CD4-positive, alpha-beta T cell treated with Interferon alpha-2 for 1 hour (primary cell): ENCODE results near the gene PIK3CB.
"Not testable (repeated sequence)": the region's sequence is repeated elsewhere in the genome, so short reads cannot be mapped to it uniquely, and the experiment has no call there.

ENCODE experiments used
- DNase-seq, 2 donors: peaks; one replicate each; pipeline ENCODE4 v3.0.0-alpha.2; 2020 to 2022

PIK3CB gene

DNA sequence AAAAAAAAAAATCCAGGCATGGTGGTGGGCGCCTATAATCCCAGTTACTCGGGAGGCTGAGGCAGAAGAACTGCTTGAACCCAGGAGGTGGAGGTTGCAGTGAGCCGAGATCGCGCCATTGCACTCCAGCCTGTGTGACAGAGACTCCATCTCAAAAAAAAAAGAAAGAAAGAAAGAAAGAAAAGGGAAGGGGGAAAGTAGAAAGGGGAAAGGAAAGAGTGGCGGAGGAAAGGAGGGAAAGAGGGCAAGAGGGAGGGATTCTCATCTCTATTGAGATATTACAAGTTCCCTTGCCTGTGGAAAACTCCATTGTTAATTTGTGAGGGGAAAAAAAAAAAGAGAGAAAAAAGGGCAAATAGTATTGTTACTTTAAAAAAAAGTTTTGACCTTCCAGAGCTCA, 32.5 kb downstream of the PIK3CB start:
- not testable (repeated sequence) for DNase-seq

DNA sequence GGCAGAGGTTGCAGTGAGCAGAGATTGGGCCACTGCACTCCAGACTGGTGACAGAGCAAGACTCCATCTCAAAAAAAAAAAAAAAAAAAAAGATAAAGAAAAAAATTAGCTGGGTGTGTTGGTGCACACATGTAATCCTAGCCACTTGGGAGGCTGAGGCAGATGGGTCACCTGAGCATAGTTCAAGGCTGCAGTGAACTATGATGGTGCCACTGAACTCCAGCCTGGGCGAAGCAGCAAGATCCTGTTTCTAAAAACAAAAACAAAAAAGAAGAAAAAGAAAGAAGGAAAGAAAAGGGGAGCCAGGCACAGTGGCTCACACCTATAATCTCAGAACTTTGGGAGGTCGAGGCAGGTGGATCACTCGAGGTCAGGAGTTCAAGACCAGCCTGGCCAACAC, 32.9 kb downstream of the PIK3CB start:
- no peak for DNase-seq

DNA sequence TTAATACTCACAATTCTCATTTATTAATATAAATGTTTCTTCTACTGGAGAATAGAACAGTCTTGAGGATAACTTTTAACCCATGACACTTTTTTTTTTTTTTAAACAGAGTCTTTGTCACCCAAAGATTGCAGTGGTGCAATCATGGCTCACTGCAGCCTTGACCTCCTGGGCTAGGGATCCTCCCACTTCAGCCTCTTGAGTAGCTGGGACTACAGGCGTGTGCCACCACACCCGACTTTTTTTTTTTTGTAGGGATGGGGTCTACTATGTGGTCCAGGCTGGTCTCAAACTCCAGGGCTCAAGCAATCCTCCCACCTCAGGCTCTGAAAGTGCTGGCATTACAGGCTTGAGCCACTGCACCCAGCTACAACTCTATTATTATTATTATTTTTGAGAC, 34.5 kb downstream of the PIK3CB start:
- DNase-seq, result no peak

DNA sequence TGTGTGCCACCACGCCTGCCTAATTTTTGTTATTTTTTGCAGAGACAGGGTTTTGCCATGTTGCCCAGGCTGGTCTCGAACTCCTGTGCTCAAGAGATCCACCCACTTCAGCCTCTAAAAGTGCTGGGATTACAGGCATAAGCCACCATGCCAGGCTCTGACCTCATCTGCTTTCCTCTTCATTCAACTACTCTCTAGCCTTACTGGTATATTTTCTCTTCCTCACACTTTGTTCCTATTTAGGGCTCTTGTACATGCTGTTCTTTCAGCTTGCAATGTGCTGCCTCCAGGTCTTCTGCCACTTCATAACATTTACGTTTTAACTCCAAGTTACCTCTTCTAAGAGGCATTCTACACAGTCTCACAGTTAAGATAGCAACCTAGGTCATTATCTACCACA, 34.9 kb downstream of the PIK3CB start:
- DNase-seq, result no peak

DNA sequence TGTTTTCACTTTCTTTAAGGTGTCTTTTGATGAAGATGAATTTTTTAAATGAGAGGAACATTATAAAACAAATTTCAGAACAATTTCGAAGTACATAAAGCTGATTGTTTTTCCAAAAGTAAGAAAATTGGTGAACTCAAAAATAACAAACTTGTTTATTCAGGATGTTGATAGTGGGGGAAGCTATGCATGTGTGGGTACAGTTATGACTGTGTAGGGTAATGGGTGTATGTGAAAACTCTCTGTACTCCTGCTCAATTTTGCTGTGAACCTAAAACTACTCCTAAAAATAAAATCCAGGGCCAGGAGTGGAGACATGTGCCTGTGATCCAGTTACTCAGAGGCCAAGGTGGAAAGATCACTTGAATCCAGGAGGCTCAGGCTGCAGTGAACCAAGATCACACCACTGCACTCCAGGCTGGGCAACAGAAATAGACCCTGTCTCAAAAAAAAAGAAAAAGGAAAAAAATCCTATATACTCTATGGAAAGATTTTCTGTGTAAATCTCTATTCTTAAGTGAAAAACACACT, 37.2 kb downstream of the PIK3CB start:
- DNase-seq, result no peak

DNA sequence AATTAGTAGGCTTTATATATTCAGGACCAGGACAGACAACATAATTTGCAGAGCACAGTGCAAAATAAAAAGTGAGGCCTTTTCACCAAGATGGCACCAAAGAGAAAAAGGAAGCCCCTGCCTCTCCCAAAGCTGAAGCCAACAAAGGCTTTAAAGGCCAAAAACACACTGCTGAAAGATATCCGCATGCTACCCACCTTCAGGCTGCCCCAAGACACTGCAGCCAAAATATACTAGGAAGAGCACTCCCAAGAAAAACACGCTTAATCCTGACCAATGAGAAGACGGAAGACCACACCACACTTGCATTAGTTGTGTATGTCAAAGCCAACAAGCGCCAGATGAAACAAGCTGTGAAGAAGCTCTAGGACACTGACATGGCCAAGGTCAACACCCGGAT, 38.0 kb downstream of the PIK3CB start:
- DNase-seq, result no peak

DNA sequence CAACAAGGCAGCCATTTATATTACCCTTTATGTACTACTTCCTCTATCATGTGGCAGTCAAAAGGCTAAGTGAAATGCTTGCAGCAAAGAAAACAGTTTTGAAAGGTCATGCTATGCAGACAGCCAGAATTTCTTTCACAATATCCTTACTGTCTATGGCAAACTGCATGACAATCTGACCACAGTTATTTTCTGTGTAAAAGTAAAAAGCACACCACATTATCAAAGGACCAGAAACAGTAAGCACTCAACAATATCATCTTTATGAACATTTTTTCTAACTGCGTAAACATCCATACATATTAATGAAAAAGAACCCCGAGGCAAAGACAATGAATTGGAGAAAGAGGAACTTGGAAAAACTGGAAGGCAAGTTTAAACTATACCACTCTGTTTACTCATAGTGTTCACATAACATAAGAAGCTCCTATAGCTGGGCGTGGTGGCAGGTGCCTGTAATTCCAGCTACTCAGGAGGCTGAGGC, 47.9 kb downstream of the PIK3CB start:
- no peak for DNase-seq

DNA sequence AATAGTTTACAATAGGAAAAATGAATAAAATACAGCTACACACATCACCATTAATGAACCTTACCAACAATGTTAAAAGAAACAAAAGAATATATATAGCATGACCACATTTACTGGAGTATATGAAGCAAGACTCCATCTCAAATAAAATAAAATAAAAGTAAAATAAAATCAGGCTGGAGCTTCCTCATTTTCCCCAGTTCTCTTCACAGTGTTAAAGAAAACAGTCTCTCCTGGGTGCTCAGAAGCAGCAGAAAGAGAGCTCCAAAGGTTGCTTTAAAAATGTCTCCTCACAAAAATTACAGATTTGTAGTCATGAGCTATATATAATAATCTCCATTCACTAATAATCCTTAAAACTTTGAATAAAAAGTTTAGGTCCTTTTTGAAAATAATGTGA, 48.8 kb downstream of the PIK3CB start:
- DNase-seq, result no peak

DNA sequence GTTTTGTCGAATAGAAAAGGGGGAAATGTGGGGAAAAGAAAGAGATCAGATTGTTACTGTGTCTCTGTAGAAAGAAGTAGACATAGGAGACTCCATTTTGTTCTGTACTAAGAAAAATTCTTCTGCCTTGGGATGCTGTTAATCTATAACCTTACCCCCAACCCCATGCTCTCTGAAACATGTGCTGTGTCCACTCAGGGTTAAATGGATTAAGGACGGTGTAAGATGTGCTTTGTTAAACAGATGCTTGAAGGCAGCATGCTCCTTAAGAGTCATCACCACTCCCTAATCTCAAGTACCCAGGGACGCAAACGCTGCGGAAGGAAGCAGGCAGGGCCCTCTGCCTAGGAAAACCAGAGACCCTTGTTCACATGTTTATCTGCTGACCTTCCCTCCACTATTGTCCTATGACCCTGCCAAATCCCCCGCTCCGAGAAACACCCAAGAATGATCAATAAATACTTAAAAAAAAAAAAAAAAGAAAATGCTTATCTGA, 49.3 kb downstream of the PIK3CB start:
- not testable (repeated sequence) for DNase-seq

DNA sequence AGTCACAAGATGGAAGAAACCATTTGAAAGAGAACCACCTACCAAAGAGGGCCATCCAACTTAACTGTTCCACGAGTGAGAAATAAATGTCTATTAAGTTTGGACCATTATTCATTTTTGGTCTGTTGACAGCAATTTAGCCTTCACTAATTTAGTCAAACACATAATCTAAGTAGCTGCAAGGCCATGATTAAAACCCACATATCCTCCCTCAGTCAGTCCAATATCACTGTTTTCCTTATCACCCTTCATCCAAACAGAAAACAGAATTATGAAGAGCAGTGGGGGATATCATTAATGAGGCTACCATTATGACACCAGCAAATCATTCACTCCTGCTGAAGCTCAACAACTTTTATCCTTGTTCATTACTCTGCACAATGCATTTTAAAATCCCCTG, 52.0 kb downstream of the PIK3CB start:
- DNase-seq, result no peak

DNA sequence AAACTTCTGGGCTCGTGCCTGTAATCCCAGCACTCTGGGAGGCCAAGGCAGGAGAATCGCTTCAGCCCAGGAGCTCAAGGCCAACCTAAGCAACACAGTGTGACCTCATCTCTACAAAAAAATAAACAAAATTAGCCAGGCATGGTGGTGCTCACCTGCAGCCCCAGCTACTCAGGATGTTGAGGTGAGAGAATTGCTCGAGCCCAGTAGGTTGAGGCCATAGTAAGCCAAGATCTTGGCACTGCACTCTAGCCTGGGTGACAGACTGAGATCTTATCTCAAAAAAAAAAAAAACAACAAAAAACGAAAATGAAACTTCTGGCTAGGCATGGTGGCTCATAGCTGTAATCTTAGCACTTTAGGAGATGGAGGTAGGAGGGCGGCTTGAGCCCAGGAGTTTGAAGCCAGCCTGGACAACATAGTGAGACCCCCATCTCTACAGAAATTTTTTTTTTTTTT, 53.7 kb downstream of the PIK3CB start:
- peak; percentile 55 to 84 for DNase-seq

DNA sequence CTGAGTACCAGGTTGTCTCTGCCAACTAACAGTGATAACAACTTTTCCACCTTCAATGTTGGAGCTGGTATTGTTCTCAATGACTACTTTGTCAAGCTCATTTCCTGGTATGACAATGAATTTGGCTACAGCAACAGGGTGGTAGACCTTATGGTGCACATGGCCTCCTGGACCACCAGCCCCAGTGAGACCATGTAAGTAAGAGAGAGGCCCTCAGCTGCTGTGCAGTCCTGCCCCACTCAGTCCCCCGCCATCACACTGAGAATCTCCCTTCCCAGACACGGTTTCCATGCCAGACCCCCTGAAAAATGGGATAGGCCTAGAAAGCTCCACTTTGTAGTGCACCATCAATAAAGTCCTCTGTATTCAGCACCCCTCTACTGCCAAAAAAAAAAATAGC, 56.1 kb downstream of the PIK3CB start:
- no peak for DNase-seq

DNA sequence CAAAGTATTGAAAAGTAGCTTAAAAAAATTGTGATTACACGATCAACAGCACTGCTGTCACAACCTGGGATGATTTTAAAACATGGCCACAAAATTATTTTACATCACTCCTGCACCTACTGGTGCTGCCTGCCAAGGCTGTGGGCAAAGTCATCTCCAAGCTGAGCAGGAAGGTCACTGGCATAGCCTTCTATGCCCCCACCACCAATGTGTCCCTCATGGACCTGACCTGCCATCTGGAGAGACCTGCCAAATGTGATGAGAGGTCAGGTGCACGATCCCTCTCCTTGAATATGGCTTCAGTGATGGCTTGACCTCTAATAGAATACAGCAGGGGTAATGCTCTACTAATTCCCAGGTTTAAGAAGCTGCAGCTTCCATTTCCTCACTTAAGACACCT, 57.8 kb downstream of the PIK3CB start:
- no peak for DNase-seq

DNA sequence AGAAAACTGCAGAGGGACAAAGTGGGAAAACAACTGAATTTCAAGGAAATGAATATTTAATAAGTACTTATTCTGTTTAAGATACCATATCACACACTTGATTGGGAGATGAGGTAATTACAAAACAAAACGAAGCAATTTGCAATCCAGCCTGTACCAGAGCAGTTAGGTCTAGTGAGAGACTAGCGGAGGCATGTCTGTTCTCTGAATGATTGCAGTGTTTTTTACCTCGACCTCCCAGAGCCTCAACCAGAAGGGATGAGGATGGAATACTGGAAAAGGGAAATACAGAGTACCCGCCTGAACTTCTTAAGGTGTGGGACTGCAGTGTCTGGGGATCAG, 59.5 kb downstream of the PIK3CB start:
- DNase-seq, result no peak

DNA sequence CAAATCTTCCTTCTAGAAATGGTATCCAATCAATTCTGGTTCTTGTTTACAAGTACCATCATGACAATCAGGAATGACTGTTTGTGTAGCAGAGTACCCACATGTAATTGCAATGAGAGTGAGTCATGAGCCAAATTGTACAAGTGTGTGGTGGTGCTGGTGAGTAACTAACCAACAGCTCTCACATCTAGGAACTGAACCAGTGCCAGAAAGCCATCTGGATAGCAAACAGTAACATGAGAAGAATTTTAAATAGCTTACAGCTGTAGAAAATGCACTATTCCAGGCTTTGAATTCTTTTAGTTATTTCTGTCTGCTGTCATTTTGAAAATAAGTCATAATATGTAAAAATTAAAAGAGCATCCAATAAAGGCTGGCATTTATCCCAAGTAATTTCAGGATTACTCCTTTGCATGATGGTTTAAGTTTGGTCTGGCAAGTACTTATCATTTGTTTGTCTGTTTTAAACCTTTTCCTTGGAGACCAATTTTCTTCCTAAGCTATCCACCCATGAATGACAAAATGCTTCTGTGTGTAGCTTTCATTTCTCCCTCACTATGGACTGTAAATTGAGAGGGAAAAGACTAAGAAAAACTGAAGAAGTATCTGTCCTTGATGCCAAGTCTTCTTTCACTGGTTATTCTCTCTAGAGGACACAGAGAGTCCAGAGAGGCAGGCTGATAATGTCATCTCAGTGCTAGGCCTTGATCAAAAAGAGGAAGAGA, 60.0 kb downstream of the PIK3CB start:
- no peak for DNase-seq

DNA sequence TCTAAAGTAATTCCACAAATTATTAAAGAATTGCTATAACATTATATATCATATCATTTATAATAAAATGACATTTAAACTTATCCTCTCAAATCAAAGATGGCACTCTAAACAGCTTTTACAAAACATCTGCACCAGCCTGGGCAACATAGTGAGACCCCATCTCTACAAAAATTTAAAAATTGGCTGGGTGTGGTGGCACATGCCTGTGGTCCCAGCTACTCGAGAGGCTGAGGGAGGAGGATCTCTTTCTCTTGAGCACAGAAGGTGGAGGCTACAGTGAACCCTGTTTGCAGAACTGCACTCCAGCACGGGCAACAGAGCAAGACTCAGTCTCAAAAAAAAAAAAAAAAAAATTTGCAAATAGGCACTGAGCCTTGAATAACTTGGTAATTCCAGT, 63.1 kb downstream of the PIK3CB start:
- DNase-seq, result no peak

DNA sequence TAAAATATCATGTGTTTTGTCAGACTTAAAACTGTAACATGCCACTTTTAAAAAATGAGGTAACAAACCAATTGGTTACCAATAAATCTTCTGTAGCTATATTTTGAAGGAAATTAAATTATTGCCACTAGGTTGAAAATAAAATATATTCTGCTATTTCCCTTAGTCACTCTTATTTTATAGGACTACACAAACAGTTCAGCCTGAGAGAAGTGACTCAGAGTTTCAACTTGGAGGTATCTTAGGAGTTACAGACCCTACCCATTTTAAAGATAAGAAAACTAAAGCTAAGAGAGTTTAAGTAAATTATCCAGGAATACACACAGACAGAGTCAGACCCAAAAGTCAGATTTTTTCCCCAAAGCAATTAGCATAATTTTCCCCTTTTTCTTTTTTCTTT, 65.1 kb downstream of the PIK3CB start:
- DNase-seq, result no peak

DNA sequence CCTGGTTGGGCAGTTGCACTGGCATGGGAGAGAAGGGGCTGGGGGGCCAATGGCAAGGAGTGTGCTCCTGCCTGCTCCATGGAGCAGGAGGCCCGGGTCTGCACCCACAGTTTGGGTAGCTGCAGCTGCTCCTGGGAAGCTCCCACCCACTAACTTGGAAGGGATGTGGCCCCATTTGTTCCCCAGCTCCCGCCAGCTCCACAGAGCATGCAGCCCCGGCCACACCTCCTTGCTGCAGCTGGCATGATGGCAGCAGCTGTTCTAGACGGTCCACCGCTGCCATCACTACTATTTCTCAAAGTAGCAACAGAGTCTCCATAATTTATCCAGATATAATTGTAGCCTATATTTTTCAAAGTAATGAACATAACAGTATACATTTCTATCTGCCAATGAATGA, 65.8 kb downstream of the PIK3CB start:
- DNase-seq, result no peak

DNA sequence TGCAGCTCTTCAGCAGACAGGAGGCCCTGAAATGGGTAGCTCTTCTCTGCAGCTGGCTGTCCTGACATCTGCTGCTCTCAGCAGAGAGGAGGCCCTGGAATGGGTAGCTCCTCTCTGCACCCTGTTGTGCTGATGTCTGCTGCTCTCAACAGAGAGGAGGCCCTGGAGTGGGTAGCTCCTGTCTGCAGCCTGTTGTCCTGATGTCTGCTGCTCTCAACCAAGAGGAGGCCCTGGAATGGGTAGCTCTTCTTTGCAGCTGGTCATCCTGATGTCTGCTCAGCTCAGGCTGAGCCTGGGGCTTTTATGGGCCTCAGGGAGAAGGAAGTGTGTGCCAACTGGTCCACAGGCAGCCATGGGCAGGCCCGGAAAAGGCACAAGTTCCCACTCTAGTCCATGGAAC, 66.6 kb downstream of the PIK3CB start:
- DNase-seq, result no peak

DNA sequence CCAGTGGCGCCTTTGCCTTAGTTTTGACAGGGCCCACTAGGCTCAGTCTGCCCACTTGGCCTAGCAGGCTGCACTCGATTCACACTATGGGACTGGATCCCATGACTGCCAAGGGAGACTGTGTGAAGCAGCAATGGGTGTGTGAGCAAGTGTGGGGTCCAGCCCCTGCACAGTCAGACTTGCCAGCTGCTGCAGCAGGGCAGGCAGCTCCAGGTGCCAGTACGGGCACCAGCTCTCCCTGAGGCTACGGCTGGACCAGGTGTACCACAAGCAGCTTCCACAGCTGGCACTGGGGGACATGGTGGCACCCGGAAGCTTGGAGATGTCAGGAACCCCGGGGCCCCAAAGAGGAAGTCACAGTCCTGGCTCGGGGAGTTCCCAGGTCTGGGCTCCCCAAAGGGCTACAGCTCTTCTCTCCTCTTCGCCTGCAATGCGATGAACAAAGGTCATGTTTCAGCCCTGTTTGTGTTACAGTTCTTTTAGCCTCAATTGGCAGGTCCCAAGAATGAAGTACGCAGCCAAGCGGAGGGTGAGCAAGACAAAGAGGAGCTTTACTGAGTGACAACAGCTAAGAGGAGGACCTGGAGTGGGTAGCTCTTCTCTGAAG, 67.1 kb downstream of the PIK3CB start:
- DNase-seq, result no peak

DNA sequence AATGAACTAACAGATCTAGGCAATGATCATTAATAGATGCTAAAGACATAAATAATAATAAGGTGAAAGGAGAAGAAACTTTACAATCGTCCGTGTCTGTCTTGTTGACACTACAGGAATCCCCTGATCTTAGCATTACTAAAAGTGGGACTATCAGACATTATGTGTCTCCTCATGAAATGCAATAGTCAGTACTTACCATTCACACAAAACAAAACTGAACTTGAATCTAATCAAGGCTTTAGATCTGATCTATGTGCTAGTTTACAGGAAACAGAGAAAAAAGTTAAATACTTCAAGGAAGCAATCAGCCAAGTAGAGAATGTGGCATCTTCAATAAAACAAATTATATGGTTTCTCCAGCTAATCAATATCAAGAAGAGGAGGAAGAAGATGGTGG, 73.7 kb downstream of the PIK3CB start:
- DNase-seq, result peak in 1 of 2 donors; percentile 33

DNA sequence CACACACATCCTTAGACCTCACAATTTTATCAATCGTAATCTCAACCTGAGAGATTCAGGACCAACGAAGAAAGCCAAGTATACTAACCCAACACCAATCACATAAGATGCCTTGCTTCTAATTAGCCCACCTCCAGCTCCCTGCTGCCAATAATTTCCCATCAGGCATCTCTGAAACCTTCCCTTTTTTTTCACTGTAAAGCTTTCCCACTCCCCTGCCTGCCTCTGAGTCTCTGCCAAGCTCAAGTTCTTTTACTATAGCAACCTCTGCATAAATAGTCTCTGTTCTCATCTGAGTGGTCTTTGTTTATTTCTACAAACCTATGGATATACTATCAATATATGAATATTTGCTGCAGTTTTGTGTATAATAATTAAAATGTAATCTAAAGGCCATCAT, 86.5 kb downstream of the PIK3CB start:
- DNase-seq, result no peak

DNA sequence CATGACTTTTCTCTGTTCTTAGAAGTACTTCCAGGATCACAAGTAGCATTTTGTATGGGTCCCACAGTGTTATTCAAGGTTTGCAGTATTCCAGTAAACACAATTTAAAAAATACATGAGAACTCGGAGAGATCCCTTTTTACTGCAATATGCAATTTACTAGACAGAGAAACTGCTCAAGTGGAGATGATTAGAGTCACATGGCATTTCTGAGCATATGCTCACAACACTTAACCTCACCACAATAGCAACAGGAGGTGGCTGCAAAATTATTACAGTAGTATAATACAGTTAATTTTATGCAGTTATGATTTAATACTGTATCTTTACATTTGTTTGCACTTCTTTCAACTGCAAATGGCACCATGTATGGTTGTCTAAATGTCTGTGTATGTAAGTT, 87.5 kb downstream of the PIK3CB start:
- no peak for DNase-seq

DNA sequence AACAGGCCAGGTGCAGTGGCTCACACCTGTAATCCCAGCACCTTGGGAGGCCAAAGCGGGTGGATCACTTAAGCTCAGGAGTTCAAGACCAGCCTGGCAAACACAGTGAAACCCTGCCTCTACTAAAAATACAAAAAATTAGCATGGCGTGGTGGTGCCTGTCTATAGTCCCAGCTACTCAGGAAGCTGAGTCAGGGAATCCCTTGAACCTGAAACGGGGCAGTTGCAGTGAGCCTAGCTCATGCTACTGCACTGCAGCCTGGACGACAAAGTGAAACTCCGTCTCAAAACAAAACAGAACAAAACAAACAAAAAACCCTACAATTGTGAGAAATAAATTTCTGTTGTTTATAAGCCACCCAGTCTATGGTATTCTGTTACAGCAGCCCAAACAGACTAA, 94.7 kb downstream of the PIK3CB start:
- no peak for DNase-seq

DNA sequence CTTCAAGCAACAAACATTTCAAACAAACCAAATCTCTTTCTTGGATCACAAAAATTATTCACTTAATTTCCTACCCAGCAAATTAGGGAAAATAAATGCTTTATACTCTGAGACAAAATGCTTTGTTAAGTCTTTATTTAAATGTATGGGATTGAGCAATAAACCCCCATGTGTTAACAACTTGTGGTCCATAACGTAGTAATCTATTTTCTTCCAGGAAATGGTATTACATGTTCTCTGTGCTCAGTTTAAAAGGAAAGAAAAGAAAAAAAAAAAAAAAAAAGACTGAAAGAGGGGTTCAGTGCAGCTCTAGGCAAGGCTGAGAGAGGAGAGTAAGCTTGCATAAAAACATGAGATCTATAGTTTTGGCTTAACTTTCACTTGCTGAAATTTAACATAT, 102.3 kb downstream of the PIK3CB start:
- DNase-seq, result no peak
